HG03571 (cell line): ENCODE results near the gene ODF2L.
A peak's percentile ranks its signal among the peaks of the same experiment; 100 is the strongest.

Source experiments
- ATAC-seq: cut with Tn5 transposase; IDR thresholded peaks from one replicate; pipeline ENCODE4 v1.9.1; 2021; ENCODE audit not compliant: unreplicated experiment

ODF2L gene, protein sequence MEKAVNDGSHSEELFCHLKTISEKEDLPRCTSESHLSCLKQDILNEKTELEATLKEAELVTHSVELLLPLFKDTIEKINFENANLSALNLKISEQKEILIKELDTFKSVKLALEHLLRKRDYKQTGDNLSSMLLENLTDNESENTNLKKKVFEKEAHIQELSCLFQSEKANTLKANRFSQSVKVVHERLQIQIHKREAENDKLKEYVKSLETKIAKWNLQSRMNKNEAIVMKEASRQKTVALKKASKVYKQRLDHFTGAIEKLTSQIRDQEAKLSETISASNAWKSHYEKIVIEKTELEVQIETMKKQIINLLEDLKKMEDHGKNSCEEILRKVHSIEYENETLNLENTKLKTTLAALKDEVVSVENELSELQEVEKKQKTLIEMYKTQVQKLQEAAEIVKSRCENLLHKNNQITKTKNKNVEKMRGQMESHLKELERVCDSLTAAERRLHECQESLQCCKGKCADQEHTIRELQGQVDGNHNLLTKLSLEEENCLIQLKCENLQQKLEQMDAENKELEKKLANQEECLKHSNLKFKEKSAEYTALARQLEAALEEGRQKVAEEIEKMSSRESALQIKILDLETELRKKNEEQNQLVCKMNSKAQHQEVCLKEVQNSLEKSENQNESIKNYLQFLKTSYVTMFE

DNA sequence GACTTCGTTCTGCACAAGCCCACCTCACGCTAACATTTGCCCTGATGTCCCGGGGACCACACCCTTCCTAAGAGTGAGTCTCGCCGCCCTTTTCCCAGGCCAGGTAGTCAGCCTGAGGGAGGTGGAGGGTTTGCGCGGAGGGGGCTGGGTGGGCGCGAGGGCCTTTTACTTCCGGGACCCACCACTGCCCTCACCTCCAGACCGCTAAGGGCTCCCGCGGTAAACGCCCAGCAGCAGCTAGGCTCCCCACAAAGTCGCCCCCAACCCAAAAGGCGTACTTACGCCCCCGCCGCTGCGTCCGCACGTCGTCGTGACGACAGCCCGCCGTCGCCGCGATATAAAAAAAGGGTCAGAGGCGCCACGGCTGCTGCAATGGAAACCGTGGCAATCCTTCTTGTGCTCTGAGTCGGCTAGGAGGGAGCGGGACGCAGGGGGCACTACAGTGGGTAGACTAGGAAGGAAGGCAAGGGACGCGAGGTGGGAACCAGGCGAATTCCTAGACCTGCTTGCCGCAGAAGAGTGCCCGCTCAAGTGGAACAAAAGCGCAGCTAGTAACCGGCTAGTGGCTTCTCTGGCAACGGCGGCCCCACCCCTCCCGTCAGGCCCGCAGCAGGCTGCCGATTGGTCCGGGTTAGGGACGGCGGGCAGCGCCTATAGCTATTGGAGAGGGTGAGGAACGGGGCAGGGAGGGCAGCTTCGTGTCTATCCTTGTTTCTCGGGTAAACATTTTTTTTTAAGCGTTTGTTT, at the start of gene ODF2L:
Gene ODF2L, minus strand, starts transcription at position 573 of the 747 bp plus-strand sequence. CDS start 9,296 bp downstream, outside the sequence.
- peak; percentile 100 for ATAC-seq

DNA sequence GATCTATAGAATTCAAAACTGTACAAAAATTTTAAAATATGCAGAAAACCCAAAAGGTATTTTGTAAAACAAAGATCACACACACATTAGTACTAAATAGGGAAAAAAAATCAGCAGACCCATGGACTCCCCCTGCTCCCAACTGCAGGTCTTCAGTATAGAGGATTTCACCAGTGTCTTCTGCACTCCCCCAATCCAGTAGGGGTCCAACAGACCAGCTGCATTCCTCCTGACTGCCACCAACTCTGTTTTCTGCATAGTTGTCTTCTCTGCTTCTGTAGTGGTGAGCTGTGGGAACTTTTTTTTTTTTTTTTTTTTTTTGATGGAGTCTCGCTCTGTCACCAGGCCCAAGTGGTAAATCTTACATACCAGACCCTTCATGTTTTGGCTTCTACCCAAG, 49.8 kb upstream of the ODF2L start:
- no peak for ATAC-seq

DNA sequence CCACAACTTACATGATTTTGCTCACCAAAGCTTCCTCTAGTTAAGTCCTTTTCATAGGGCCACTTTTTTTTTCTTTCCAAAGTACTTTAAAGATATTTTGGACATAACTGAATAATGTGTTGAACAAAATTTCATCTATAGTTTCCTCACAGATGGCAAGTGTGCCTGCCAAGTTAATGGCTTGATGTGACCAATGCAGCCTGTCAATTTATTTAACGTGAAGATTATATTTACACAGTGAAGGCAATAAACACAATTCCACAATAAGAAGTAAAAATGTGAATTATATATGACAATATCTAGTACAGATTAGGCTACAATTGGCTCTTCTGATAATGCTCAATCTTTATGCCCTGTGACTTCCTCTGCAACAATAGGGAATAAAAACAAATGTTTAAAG, 45.9 kb upstream of the ODF2L start:
- no peak for ATAC-seq

DNA sequence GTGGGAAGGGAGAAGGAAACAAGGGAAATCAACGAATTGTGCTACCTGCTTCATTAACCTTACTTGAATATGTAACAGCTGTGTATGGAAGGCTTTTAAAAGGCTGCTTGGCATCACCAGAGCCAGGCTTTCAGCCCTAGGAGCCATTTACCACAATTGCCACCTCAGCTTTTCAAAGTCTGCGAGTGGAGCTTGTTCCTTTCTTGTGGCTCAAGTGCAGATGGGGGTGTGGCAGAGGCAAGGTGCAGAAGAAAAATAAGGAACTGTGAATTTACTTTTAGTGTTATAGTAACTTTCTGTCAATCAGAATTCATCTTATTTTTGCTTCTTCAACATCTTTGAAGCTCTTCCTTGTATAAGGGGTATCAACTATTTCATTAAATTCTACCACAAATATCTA, 45.5 kb upstream of the ODF2L start:
- no peak for ATAC-seq

DNA sequence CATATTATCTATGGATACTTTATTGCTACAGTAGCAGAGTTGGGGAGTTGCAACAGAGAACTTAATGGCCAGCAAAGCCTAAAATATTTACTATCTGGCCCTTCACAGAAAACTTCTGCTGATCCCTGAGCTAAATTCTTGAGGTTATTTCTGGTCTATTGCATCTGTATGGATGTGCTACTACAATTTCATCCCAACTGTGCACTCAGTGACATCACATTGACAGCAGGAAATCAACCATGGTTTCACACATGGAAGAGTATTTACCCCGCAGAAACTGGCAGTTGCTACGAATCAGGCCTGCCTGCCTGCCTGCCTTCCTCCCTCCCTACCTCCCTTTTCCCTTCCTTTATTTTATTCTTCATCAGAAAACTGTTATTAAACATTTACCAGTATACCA, 39.9 kb upstream of the ODF2L start:
- no peak for ATAC-seq

DNA sequence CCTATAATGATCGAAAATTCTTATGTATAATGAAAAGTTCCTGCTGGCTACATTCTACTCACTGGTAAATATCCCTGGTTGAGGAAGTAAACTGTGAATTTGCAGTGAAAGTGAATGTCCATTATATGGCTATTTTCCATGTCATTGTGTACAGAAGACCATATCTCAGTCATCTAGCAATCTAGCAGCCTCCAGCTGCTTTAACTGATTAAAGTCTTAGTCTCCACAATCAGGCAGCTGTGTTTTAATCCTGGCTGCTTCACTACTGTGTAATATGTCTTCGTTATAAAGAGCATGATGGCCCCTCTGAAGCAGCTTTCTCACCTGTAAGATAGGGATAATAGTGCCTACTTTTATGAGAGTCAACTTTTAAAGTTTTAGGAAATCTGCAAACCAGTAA, 39.2 kb upstream of the ODF2L start:
- no peak for ATAC-seq

DNA sequence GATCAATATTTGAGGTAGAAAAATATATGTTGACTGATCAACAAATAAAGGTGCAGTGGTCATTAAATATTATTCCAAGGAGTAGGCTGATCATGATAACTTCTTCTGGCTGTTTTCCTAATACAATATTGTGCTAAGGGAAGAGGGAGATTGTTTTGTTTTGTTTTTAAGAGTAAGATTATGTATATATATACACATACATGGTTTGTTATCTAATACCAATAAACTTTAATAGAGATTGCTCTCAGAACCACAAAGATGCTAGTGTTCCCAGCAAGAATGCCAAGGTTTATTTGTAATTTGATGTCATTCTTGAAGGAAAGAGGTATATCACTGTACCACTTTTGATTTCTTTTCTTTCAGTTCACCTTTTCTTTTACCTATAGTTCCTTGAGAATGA, 37.9 kb upstream of the ODF2L start:
- no peak for ATAC-seq

DNA sequence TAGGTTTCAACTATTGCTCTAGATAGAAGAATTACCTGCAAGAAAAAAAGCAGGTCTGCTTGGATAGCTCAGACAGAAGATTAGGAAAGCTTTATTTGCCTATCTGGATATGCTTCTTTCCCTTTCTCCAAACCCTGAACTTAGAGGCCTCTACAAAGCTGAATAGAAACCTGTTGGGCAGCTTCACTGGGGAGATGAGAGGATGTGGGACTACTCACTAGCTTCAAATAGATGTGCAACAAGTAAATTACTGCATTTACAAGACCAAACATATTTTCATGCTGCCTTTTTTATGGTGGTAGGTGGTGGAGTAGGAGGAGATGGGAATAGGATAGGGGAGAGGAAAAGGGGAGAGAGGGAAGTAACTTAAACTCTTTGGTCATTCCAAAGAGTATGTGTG, 34.3 kb upstream of the ODF2L start:
- ATAC-seq = no peak

DNA sequence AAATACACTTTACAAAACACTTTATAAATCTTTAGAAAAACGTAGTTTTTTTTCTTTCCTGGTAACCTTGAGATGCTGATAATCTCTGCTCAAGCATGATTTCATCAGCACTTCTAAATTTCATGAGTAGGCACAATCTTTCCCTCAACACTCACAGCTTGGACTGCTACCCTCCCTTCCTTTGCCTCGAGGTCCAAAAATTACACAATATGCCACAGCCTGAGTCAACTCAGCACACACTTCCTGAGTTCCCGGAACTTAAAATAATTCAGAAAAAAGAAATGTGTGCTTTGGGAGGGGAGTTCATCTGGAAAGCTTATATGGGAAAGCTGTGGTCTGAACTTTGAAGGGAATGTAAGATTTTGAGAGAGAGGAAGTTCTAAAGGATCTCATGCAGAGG, 33.7 kb upstream of the ODF2L start:
- ATAC-seq = no peak

DNA sequence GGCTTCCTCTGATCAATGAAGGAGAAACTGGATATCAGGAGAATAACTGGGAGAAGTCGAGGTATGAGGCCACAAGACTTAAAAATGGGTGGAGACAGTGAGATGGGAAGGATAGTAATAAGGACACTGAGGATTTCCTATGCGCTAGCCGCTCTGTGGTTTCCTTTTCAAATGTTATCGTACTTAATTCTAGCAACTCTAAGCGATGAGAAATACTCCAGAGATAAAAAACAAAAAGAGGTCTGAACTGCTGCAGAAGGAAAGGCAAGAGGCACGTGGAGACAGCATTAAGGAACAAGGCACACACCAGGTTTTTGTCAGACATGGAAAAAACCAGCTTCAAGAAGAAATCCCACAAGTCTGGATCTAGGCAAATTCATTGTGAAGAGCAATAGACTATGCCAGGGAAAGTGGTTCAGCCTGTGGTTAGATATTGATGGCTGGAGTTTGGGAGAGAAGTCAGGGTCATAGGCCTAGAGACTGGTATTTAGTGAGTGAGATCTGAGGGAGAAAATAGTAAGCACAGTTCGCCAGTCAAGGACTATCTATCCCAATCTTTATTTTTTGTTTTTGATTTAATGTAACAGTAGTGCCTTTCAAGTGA, 33.1 kb upstream of the ODF2L start:
- no peak for ATAC-seq

DNA sequence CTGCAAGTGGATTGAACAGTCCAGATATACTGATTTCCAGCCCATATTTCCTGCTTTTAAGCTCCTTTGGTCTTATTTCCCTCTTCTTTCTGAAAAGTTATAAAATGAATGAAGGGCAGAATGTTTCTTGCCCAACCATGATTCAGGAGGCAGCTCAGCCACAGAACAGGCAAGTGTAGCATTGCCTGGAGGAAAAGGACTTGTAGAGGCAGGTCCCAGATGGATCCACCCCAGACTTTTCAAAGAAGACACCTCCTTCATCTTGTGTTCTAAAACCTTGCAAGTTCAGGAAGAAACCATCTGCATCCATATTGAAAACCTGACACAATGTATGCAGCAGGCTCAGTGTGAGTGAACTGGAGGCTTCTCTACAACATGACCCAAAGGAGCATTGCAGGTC, 27.8 kb upstream of the ODF2L start, which contains the start of gene CLCA2:
Gene CLCA2, plus strand, starts transcription at position 299 of the 400 bp plus-strand sequence. Its CDS starts 77 bp downstream, at position 376.
- ATAC-seq = no peak

DNA sequence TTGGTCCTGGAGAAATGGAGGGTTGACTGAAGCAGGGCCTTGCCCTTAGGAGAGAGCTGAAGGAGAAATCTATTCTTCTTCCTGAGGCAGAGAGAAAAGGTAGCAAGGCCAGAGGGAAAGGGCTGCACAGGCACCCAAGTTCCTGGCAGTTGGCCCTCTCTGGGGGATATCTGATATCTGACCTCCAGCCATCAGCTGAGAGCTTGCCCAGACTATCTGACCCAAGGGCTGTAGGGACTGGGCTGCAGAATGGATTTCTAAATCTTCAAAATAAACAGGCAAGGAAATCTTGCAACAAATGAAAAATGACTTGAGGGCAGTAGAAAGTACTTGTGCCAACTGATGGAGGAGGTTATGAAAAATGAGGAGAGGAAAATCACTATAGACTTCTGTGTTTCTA, 27.4 kb upstream of the ODF2L start:
- no peak for ATAC-seq

DNA sequence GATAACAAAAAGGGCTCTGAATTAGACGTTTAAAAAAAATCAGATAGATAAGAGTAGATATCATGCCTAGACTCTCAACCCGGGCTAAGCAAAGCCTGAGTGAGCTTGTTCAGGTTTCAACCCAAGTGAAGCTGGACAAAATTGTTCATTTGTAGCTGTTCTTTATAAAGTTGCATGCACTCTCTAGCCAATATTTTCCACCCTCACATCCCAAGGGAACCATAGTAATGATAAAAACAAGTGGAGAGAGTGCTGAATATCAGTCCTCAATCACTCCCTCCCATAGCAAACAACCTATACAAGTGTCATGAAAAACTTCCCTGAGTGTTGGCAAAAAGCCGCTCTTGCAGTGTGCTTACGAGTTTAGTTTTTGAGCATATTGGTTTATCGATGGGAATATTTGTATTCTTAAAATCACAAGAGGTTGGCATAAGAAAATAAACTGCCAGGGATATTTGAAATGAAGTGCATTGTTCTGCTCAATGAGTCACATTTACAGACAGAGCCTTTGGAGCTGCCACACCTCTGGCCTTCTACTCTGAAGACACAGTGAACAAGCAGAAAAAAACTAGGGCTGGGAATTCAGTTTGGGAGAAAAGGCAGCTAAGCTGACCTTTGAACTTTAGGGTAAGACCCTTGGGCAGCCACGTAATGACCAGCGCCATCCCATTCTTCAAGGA, 25.6 kb upstream of the ODF2L start:
- no peak for ATAC-seq

DNA sequence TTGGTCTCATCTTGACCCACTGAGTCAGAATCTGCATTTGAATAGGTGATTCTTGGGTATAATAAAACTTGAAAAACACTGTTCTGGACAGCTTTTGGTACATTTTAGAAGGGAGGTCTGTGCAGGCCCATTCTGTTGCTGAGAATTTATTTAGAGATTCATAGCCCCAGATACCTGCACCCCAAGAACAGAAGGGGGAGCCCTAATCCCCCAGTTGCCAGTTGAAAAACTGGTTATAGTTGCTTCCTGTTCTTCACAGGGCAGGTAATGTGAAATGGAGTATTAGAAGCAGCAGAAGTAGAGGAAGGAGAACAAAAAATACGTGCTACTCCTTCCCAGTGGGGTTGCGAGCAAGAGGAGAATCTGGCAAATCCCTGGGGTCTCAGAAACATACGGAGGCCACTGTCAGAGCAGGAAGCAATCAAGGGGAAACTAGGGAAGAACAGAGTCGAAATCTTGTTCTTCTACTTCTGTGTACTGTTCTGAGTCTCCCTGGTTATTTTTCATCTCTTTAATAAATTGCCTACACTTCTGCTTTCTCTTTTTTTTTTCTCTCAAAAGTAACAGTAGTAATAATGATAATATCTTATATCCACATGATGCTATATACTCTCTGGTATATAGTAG, 23.3 kb upstream of the ODF2L start:
- peak; percentile 66 for ATAC-seq

DNA sequence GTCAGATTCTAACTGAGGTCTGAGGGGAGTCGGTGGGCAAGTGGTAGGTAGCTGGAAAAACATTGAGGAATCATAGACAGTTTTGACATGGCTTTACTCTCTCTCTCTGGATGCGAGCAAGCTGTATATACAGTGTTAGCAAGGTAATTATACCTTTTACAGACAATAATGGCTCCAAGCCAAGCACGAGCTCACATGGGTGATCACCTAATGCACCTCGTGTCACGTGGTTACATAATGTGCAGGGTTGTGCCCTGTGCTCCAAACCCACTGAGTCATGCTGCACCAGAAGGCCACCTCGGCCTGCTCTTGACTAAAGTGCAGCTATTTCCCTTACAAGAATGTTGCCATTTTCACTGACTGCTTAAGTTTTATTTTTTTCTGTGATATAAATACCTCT, 20.2 kb upstream of the ODF2L start:
- ATAC-seq = no peak

DNA sequence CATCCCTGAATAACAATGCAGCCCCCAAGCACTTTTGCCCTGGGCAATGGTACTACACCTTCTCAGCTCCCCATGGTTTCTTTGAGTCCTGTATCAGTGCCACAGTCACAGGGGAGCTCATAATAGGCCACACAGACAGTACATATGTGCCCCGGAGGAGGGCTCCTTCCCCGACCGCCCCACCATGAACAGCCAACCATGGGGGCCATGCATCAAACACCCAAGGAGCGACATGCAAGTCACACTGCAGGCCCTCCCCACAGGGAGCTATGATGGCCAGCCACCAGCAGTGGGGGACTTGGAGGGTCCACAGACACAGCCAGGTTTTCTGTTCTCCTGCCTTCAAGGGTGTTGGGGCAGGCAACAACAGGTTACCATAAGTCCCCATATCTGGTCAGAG, 14.8 kb upstream of the ODF2L start:
- ATAC-seq = no peak

DNA sequence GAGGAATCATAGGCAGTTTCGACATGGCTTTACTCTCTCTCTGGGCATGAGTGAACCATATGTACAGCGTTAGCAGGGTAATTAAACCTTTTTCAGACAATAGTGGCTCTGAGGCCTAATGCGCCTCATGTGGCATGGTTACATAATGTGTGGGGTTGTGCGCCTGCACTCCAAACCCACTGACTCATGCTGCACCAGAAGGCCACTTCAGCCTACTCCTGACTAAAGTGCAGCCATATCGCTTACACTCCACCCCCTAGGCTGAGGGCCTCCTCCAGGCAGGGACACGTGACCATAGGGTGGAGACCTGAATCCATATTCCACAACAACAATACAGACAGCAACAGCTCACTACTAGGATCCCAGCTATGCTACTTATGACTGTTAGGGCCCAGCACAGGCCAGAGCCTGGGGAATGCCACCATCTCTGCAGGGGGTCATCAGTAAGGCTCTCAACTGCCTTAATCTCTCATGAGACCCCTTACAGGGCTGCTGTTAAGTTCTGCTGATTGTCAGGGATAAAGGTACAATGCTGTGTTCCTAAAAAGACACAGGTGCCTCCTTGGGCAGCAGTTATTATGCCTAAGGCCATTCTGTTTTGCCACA, 13.4 kb upstream of the ODF2L start:
- no peak for ATAC-seq

DNA sequence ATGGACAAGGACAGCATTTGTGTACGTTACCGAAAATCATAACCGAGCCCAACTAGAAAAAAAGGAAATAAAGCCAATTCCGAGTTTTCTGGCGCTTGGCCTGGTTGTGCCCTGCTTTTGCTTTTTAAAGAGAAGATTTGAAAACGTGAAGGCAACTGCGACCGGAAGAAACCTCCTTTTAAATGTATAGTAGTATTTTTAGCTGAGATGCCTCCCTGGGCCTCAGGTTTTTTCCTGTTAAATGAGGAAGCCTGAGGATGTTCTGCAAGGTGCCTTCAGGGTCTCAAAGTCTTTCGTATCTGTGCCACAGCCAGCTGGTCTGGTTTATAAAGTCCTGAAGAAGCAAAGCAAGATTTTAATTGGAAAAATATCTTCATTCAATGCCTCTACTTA, 371 bp upstream of the ODF2L start:
- peak; percentile 16 for ATAC-seq

DNA sequence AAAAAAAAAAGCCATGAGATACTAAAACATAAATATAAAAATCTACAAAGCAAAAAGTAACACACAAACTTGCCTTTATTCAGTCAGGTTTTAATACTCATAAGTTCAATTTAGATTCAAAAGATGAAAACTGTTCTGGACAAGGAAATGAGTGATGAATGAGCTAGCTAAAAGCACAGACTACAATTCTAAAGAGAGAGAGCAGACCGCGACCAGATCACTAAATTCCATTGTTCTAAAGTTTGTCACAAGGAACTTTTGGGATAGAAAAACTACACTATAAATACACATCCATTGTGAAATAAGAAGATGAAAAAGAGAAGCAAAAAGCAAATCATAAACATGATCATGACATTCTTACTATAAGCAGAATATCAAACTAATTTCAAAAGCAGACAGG, 1.7 kb downstream of the ODF2L start:
- no peak for ATAC-seq

DNA sequence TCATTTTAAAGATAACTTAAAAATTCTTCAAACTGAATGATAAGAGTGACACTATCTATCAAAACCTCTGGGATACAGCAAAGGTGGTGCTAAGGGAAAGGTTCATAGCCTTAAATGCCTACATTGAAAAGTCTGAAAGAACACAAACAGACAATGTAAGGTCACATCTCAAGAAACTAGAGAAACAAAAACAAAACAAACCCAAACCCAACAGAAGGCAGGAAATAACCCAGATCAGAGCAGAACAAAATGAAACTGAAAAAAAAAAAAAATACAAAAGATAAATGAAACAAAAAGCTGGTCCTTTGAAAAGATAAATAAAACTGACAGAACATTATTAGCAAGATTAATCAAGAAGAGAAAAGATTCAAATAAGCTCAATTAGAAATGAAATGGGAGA, 6.8 kb downstream of the ODF2L start:
- peak; percentile 85 for ATAC-seq
